HCT116 (cell line): ENCODE measurements around the gene AFAP1. TPM values are rescaled to one million over a fixed set of nuclear protein-coding genes. Genes with fewer than 3 reads are reported as not detected.

Experiments
- ATAC-seq: fragments of 200-7000 bp; cut with Tn5 transposase; 2 replicates; pipeline ENCODE4 v1.9.1; 2020; ENCODE audit warnings: mild to moderate bottlenecking, moderate library complexity
- BruUV-seq: library from RNA; stranded (reverse); fragments of 400-500 nt; replicated peaks from 2 replicates; lab custom pipeline; 2021; lab: Mats Ljungman, UMichigan
- CTCF ChIA-PET: fragments of 300-600 bp; sonication (Branson Sonifier 250); formaldehyde crosslinking; loops from one replicate; lab custom pipeline; 2021; ENCODE audit warnings: antibody characterized with exemption; lab: Charles Lee
- POLR2A ChIA-PET: fragments of 300-600, 350-600 bp; sonication (Branson Sonifier 250); formaldehyde crosslinking; loops from one replicate; lab custom pipeline; 2021; ENCODE audit warnings: antibody characterized with exemption; lab: Charles Lee
- RAD21 ChIA-PET, 2 experiments: fragments of 300-600 bp; sonication (Branson Sonifier 250); formaldehyde crosslinking; loops; one replicate each; lab custom pipeline; 2023; ENCODE audit warnings: low total read pairs in 2 of 2; ENCODE audit not compliant: uncharacterized antibody in 2 of 2, unreplicated experiment in 2 of 2, low non-redundant PET in 1 of 2; lab: Charles Lee
- DNase-seq: peaks from one replicate; pipeline ENCODE4 v3.0.0-alpha.2; 2010; ENCODE audit warnings: low read depth, low spot score
- H2AFZ ChIP-seq: fragments of 200-600 bp; shearing (Covaris generic), sonication (generic); 2 replicates; pipeline ENCODE4 v1.6.1; 2017; ENCODE audit warnings: low read depth, mixed run types, mixed read lengths, antibody characterized with exemption, low read length; ENCODE audit not compliant: poor library complexity, severe bottlenecking
- H3K27ac ChIP-seq: 2 replicates; pipeline ENCODE4 v1.5.1; 2012; ENCODE audit warnings: low read depth, low read length
- H3K27me3 ChIP-seq: fragments of 200-600 bp; sonication (generic); 2 replicates; pipeline ENCODE4 v1.6.1; 2016; ENCODE audit warnings: mixed run types, low read length, mixed read lengths; ENCODE audit not compliant: insufficient read depth
- H3K36me3 ChIP-seq, 2 experiments: fragments of 200-500 bp in 1 of 2; fragments of 200-600 bp in 1 of 2; sonication (Bioruptor generic) in 1 of 2; sonication (generic) in 1 of 2; 2 replicates each; pipeline versions ENCODE4 v1.5.1 to v1.6.1; 2014 to 2016; ENCODE audit warnings: low read length in 2 of 2, inconsistent platforms in 1 of 2, mixed read lengths in 1 of 2, mixed run types in 1 of 2; ENCODE audit not compliant: insufficient read depth in 2 of 2, control insufficient read depth in 1 of 2
- H3K4me1 ChIP-seq, 2 experiments: fragments of 200-600 bp in 1 of 2; sonication (generic) in 1 of 2; 2 replicates each; pipeline versions ENCODE4 v1.5.1 to v1.6.1; 2012 to 2017; ENCODE audit warnings: low read length in 2 of 2, inconsistent platforms in 1 of 2, mild to moderate bottlenecking in 1 of 2, mixed read lengths in 1 of 2, mixed run types in 1 of 2, moderate library complexity in 1 of 2; ENCODE audit not compliant: insufficient read depth in 2 of 2, control insufficient read depth in 1 of 2
- H3K4me2 ChIP-seq: fragments of 200-600 bp; sonication (generic); 2 replicates; pipeline ENCODE4 v1.6.1; 2017; ENCODE audit warnings: mixed run types, low read length, mixed read lengths
- H3K4me3 ChIP-seq, 2 experiments: fragments of 200-600 bp in 1 of 2; sonication (generic) in 1 of 2; replicated peaks in 1 of 2; 2 replicates each; pipeline ENCODE4 v1.5.1; 2011 to 2016; ENCODE audit warnings: low read length in 2 of 2, control low read depth in 1 of 2, low read depth in 1 of 2, mild to moderate bottlenecking in 1 of 2, mixed read lengths in 1 of 2, mixed run types in 1 of 2
- H3K79me2 ChIP-seq: fragments of 200-600 bp; sonication (generic); 2 replicates; pipeline ENCODE4 v1.6.1; 2017; ENCODE audit warnings: mild to moderate bottlenecking, mixed run types, low read length, moderate library complexity, mixed read lengths; ENCODE audit not compliant: insufficient read depth
- H3K9ac ChIP-seq: fragments of 200-600 bp; sonication (generic); 2 replicates; pipeline ENCODE4 v1.6.1; 2016; ENCODE audit warnings: low read length, mixed read lengths
- H3K9me2 ChIP-seq: fragments of 200-600 bp; sonication (generic), shearing (Covaris generic); 2 replicates; pipeline ENCODE4 v1.6.1; 2017; ENCODE audit warnings: mixed run types, mild to moderate bottlenecking, moderate library complexity; ENCODE audit not compliant: insufficient read depth
- H3K9me3 ChIP-seq, 2 experiments: fragments of 200-500 bp in 1 of 2; fragments of 200-600 bp in 1 of 2; sonication (Bioruptor generic) in 1 of 2; sonication (generic) in 1 of 2; 2 replicates each; pipeline ENCODE4 v1.6.1; 2014 to 2017; ENCODE audit warnings: low read length in 2 of 2, mixed read lengths in 2 of 2, inconsistent platforms in 1 of 2, low read depth in 1 of 2, mild to moderate bottlenecking in 1 of 2, mixed run types in 1 of 2, moderate library complexity in 1 of 2; ENCODE audit not compliant: control insufficient read depth in 1 of 2, insufficient read depth in 1 of 2
- H4K20me1 ChIP-seq: fragments of 200-600 bp; sonication (generic), shearing (Covaris generic); 2 replicates; pipeline ENCODE4 v1.6.1; 2017; ENCODE audit warnings: mixed run types, mild to moderate bottlenecking, moderate library complexity; ENCODE audit not compliant: insufficient read depth
- ELF1 ChIP-seq: IDR thresholded peaks from 2 replicates; pipeline ENCODE4 v1.6.1; 2012; ENCODE audit warnings: low read depth, borderline replicate concordance
- FOSL1 ChIP-seq: IDR thresholded peaks from 2 replicates; pipeline ENCODE4 v1.6.1; 2012; ENCODE audit warnings: low read depth
- POLR2AphosphoS5 ChIP-seq: IDR thresholded peaks from 2 replicates; pipeline ENCODE4 v1.6.1; 2011; ENCODE audit warnings: mild to moderate bottlenecking, low read depth, low read length, moderate library complexity
- SIN3A ChIP-seq: IDR thresholded peaks from 2 replicates; pipeline ENCODE4 v1.6.1; 2012; ENCODE audit warnings: low read depth
- SP1 ChIP-seq: IDR thresholded peaks from 2 replicates; pipeline ENCODE4 v1.6.1; 2012; ENCODE audit warnings: low read depth
- TCF7L2 ChIP-seq: IDR thresholded peaks from 2 replicates; pipeline ENCODE4 v1.7.0; 2011; ENCODE audit warnings: borderline replicate concordance, inconsistent platforms; ENCODE audit not compliant: insufficient read depth, insufficient read length; ENCODE audit errors: extremely low read depth
- YY1 ChIP-seq: IDR thresholded peaks from 2 replicates; pipeline ENCODE4 v1.6.1; 2011; ENCODE audit warnings: low read length, low read depth, moderate library complexity, mild to moderate bottlenecking; ENCODE audit not compliant: insufficient replicate concordance; ENCODE audit errors: extremely low read depth
- ZFX ChIP-seq: fragments of 450-650 bp; IDR thresholded peaks from 2 replicates; pipeline ENCODE4 v1.6.1; 2017
- intact Hi-C: fragments of 100-400 bp; cut with micrococcal nuclease; formaldehyde crosslinking; loops from 2 replicates; pipeline ENCODE4 v1.10.0; 2022
- total RNA-seq: library from RNA; stranded (reverse); gene quantifications from one replicate; pipeline ENCODE4 v1.2.1, GENCODE V29; 2021; ENCODE audit not compliant: unreplicated experiment
- TF ChIP-seq, protein P1 (sequence below), 3 experiments: fragments of 200-600 bp in 1 of 3; sonication (generic) in 1 of 3; IDR thresholded peaks in 2 of 3; conservative IDR thresholded peaks in 1 of 3; 2 replicates each; pipeline ENCODE4 v1.5.1; 2012 to 2017; ENCODE audit warnings: low read depth in 2 of 3, low read length in 2 of 3, antibody characterized with exemption in 1 of 3, borderline replicate concordance in 1 of 3, control low read depth in 1 of 3, mild to moderate bottlenecking in 1 of 3, mixed read lengths in 1 of 3, mixed run types in 1 of 3, moderate library complexity in 1 of 3; ENCODE audit not compliant: insufficient read depth in 1 of 3
- TF ChIP-seq, protein P2 (sequence below): IDR thresholded peaks from 2 replicates; pipeline ENCODE4 v1.6.1; 2012

Gene AFAP1
- total RNA-seq, 1 experiment from 2014 or later = 19.4 TPM

DNA sequence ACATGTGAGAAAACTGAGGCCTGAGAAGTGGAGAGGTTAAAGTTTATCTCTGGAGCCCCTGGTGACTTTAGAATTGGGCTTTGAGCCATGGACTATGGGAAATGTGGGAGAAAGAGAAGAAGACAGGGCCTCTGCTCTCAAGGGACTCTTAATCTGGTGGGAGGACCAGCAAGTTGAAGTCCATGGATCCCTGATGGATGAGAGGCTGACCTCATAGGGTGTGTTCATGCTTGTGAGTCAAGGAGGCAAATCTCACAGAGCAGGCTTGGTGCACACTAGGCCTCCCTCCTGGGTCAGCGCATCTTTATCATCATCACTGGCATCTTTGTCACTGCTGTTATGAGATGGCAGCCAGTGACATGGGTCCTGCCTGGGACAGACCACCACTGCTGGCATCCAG is 211.9 kb downstream of the AFAP1 start (continued):
- TF ChIP-seq SIN3A (no peak), POLR2AphosphoS5 (no peak), ZFX (no peak), ELF1 (no peak), YY1 (no peak)
- TF ChIP-seq, protein P1, sequence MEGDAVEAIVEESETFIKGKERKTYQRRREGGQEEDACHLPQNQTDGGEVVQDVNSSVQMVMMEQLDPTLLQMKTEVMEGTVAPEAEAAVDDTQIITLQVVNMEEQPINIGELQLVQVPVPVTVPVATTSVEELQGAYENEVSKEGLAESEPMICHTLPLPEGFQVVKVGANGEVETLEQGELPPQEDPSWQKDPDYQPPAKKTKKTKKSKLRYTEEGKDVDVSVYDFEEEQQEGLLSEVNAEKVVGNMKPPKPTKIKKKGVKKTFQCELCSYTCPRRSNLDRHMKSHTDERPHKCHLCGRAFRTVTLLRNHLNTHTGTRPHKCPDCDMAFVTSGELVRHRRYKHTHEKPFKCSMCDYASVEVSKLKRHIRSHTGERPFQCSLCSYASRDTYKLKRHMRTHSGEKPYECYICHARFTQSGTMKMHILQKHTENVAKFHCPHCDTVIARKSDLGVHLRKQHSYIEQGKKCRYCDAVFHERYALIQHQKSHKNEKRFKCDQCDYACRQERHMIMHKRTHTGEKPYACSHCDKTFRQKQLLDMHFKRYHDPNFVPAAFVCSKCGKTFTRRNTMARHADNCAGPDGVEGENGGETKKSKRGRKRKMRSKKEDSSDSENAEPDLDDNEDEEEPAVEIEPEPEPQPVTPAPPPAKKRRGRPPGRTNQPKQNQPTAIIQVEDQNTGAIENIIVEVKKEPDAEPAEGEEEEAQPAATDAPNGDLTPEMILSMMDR (IDR thresholded peaks at IDR 0.05 in 2 of 3, conservative IDR thresholded peaks at IDR 0.05 in 1 of 3; ENCODE audit: borderline replicate concordance in 1 of 3, insufficient read depth in 1 of 3, low read depth in 2 of 3, low read length in 2 of 3) = no peak
- TF ChIP-seq, protein P2, sequence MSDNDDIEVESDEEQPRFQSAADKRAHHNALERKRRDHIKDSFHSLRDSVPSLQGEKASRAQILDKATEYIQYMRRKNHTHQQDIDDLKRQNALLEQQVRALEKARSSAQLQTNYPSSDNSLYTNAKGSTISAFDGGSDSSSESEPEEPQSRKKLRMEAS = no peak

DNA sequence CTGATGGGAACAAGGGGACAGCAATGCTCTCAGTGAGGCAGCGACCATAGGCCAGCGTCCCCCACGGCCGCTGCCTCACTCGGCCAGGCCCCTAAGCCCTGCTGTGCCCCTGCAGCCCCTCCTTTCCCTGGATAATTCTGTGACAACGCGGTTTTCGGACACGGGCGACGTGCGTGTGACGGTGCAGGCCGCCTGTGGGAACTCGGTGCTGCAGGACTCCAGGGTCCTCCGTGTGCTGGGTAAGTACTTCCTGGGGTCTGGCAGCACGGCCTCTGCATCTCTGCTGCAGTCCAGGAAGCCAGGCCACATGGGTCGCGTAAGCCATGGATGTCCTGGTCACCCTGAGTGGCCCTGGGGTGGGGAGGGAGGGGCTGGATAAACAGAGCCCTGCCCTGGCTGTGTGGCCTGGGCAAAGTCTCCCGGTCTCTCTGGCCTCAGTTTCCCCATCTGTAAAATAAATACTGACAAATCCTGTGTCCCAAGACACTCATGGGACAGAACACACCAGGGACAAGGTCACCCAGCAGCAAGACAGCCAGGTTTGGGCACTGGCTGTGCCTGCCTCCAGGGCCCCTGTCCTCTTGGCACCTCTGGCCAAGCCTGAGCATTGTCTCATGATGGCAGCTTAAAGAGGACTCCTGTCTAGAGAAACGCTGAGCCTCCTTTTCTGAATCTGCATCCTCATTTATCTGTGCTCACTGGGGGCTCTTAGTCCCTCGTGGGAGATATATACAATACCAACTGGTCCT is 212.8 kb downstream of the AFAP1 start:
- no TSS peak for BruUV-seq
- no peak overlapping the region for H2AFZ ChIP-seq
- H3K4me1 ChIP-seq = peaks cover 0 to 3% of the 10 kb centered on the region in 2 experiments; a peak in 1 of 4 replicates
- no peaks in the 10 kb centered on the region for H4K20me1 ChIP-seq
- CTCF ChIA-PET = no interaction called here
- ATAC-seq (no peak), DNase-seq (no peak)
- no peaks in the 10 kb centered on the region for H3K36me3 ChIP-seq
- H3K27me3 ChIP-seq = no peaks in the 10 kb centered on the region
- H3K4me3 ChIP-seq = no peak overlapping the region
- H3K9me2 ChIP-seq = no peaks in the 10 kb centered on the region
- POLR2A ChIA-PET = no interaction called here
- no peak overlapping the region for H3K9ac ChIP-seq
- no peaks in the 10 kb centered on the region; a peak in 1 of 4 replicates for H3K9me3 ChIP-seq
- intact Hi-C loops = no loop called here
- TF ChIP-seq FOSL1 (no peak), SP1 (no peak), TCF7L2 (no peak)
- no peaks in the 10 kb centered on the region for H3K79me2 ChIP-seq
- no peak overlapping the region for H3K4me2 ChIP-seq
- RAD21 ChIA-PET = no interaction called here
- H3K27ac ChIP-seq = no peak overlapping the region
